ENCODE data around the gene CLDN12. TPM values are rescaled to one million over a fixed set of nuclear protein-coding genes. Genes with fewer than 3 reads are reported as not detected.

CLDN12 gene
- total RNA-seq, 2 donors from 2014 or later: 52.5 to 65.6 TPM

DNA sequence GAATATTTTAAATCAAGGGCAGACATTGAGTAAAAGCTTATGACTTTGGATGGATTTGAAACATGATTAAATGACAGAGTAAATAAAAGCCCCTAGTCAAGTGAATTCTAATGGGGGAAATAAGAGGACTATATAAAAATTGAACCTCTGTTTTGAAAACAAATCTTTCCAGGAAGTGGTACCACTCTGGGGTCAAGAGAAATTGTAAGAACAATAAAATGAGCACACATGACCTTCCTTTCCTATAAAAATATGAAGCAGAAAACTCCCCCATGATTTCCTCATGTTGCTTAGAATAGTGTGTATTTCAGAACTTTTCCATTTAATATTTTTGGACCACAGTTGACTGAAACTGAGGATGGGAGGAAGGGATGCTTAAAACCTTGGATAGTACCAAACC lies 12.3 kb upstream of the CLDN12 start:
- TF ChIP-seq, protein P1, sequence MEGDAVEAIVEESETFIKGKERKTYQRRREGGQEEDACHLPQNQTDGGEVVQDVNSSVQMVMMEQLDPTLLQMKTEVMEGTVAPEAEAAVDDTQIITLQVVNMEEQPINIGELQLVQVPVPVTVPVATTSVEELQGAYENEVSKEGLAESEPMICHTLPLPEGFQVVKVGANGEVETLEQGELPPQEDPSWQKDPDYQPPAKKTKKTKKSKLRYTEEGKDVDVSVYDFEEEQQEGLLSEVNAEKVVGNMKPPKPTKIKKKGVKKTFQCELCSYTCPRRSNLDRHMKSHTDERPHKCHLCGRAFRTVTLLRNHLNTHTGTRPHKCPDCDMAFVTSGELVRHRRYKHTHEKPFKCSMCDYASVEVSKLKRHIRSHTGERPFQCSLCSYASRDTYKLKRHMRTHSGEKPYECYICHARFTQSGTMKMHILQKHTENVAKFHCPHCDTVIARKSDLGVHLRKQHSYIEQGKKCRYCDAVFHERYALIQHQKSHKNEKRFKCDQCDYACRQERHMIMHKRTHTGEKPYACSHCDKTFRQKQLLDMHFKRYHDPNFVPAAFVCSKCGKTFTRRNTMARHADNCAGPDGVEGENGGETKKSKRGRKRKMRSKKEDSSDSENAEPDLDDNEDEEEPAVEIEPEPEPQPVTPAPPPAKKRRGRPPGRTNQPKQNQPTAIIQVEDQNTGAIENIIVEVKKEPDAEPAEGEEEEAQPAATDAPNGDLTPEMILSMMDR (IDR thresholded peaks at IDR 0.05): no peak
- no peaks in the 10 kb centered on the region for H3K27me3 ChIP-seq
- H3K9me3 ChIP-seq: no peaks in the 10 kb centered on the region
- H3K36me3 ChIP-seq: no peaks in the 10 kb centered on the region
- no peak overlapping the region for H3K27ac ChIP-seq
- H3K4me1 ChIP-seq: no peaks in the 10 kb centered on the region
- H3K9ac ChIP-seq (ENCODE audit: low read depth in 2 of 2, low read length in 2 of 2): no peak overlapping the region
- intact Hi-C loops (cut with DNase I): no loop called here
- DNase-seq: no peak
- no peak overlapping the region for H3K4me3 ChIP-seq

DNA sequence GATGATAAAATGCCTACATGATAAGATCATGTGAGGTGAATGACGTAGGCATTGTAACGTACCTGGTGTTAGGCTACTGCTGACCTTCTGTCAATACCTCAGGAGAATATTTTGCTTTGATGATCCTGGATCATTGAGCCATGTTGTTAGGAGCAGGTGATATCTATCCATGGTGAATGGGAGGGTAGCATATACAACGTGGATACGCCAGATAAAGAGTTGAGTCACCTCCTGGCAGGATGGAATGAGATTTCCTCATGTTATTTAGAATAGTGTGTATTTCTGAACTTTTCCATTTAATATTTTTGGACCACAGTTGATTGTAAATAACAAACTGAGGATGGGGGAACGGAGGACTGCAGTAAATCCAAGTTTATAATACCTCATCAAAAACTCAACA lies 11.8 kb upstream of the CLDN12 start:
- H3K9ac ChIP-seq (ENCODE audit: low read depth in 2 of 2, low read length in 2 of 2): no peak overlapping the region
- no peaks in the 10 kb centered on the region for H3K36me3 ChIP-seq
- DNase-seq: no peak
- TF ChIP-seq, protein P1 (IDR thresholded peaks at IDR 0.05): no peak
- no peaks in the 10 kb centered on the region for H3K9me3 ChIP-seq
- H3K4me1 ChIP-seq: no peaks in the 10 kb centered on the region
- no peak overlapping the region for H3K27ac ChIP-seq
- no peak overlapping the region for H3K4me3 ChIP-seq
- no peaks in the 10 kb centered on the region for H3K27me3 ChIP-seq
- intact Hi-C loops (cut with DNase I): no loop called here

DNA sequence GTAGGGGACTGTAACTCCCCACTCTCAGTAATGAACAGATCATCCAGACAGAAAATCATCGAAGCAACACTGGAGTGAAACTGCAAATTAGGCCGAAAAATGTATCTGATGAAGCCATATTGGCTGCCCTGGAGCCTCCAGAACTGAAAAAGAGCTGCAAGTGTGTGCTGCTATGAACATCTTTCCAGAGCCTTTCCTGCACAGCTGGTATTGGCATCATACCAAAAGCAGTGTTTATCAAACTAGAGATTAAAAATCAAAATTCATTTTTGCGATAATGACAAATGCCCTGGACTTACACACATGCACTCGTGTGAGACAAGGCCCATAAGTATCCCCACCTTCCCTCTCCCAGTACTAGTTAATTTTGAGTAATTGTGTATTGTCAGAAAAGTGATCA lies 6.8 kb upstream of the CLDN12 start:
- intact Hi-C loops (cut with DNase I): no loop called here

DNA sequence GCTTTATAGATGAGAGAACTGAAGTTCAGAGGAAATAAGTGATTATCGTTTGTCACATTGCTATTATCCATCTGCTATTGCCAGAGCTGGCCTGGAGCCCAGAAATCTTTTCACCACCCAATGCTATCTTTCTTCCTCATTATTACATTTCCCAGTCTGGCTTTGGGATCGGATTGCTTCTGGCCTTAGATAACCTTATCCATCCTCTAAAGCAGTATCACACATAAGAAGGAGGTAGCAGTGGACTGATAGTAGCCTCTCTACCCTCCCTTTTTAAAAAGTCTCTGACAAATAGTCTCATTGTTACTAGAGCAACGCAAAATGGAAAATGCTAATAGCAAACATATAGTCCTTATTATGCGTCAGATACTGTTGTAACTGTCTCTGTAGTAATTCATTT lies 1.3 kb upstream of the CLDN12 start:
- Histone ChIP-seq H3K9ac (ENCODE audit: low read depth in 2 of 2, low read length in 2 of 2) (no peak overlapping the region), H3K4me1 (no peaks in the 10 kb centered on the region), H3K27me3 (no peaks in the 10 kb centered on the region), H3K36me3 (no peaks in the 10 kb centered on the region), H3K9me3 (no peaks in the 10 kb centered on the region), H3K27ac (no peak overlapping the region), H3K4me3 (no peak overlapping the region)
- DNase-seq: peak; percentile 72
- TF ChIP-seq, protein P1 (IDR thresholded peaks at IDR 0.05): no peak
- intact Hi-C loops (cut with DNase I): loop anchor here (5.0 kb wide), 1 partner anchor 55 kb away; the partner anchor contains the start of gene GTPBP10

More for the DNA sequence above, 6.8 kb upstream of the CLDN12 start:
- TF ChIP-seq, protein P1 (IDR thresholded peaks at IDR 0.05): no peak
- Histone ChIP-seq H3K4me1 (no peaks in the 10 kb centered on the region), H3K27me3 (no peaks in the 10 kb centered on the region), H3K4me3 (no peak overlapping the region), H3K27ac (no peak overlapping the region), H3K9me3 (no peaks in the 10 kb centered on the region), H3K9ac (ENCODE audit: low read depth in 2 of 2, low read length in 2 of 2) (no peak overlapping the region), H3K36me3 (no peaks in the 10 kb centered on the region)
- no peak for DNase-seq

DNA sequence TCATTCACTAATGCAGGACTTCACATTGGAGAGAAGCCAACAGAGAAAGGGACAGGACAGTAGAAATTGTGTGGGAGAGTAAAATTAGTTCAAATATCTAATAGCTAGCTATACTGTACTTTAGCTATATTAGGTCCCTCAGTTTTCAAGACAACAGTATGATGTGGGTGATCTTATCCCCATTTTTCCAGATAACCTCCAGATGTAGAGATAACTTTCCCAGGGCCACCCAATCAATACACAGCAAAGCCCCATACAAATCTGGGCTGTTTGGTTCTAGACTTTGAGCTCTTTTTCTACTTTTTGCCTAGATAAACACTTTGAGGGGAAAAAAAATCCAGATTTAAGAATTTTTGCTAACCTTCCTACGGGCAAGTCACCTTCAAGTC lies 482 bp upstream of the CLDN12 start:
- H3K4me3 ChIP-seq: peak overlapping the region; percentile 43
- intact Hi-C loops (cut with DNase I): loop anchor here (5.0 kb wide), 1 partner anchor 55 kb away; the partner anchor contains the start of gene GTPBP10
- H3K4me1 ChIP-seq: no peaks in the 10 kb centered on the region
- no peaks in the 10 kb centered on the region for H3K9me3 ChIP-seq
- peak overlapping the region in 1 of 2 donors; percentile 89 for H3K9ac ChIP-seq (ENCODE audit: low read depth in 2 of 2, low read length in 2 of 2)
- DNase-seq: no peak
- peak overlapping the region; percentile 71 for H3K27ac ChIP-seq
- TF ChIP-seq, protein P1 (IDR thresholded peaks at IDR 0.05): no peak
- no peaks in the 10 kb centered on the region for H3K27me3 ChIP-seq
- no peaks in the 10 kb centered on the region for H3K36me3 ChIP-seq
